Bone marrow (tissue), 2 donors: ENCODE data around the gene SRPX.

Source experiments
- DNase-seq, 2 donors: peaks; one replicate each; lab custom pipeline; 2025; lab: John Stamatoyannopoulos, UW

SRPX gene

DNA sequence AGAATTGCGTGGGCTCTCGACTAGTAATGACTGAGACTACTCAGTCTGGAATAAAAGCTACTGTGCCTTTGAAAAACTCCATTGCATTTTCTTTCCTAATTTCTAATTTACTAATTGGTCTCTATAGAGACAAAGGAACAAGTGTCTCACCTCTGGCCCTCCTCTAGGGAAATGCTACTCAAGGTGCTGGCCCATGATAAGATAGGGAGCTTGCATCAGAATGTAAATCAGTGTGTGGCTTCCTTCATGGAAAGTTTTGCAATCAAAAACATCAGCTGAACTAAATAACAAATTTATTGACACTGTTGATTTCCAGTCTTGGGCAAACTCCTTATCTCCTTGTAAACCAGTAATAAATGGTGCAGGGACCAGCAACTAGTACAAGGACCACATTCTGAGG lies 81.8 kb downstream of the SRPX start:
- no peak for DNase-seq

DNA sequence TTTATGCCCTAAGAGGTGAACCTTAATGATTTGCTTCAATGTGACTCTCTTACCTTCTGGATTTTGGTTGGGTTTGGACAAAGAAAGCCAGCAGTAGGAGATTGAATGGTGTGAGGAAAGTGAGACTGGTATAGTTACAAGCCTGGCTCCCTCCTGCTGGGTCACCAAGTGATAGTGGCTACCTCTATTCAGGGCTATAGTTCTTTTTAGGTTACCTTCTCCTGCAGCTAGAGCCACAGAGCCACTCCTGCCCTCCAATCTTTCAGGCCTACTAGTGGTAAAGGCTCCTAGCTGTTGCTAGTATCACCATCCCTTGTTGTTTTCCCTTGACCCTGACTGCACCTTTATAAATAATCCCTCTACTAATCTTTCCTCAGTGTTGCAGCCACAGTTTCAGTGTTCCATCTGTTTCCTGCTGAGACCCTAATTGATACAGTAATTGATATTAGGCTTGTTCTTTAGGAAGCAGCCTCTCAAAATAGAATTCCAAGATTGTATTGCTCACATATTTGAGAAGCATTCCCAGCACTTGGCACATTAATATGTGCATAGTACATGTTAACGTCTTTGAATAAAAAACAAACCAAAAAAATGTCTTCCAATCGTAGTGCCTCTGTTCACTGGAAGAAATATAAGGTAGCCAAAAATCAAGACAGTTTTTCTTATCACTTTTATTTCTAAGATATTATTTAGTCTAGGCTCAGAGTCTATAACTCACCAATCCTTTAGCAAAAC lies 82.3 kb downstream of the SRPX start:
- DNase-seq = no peak

DNA sequence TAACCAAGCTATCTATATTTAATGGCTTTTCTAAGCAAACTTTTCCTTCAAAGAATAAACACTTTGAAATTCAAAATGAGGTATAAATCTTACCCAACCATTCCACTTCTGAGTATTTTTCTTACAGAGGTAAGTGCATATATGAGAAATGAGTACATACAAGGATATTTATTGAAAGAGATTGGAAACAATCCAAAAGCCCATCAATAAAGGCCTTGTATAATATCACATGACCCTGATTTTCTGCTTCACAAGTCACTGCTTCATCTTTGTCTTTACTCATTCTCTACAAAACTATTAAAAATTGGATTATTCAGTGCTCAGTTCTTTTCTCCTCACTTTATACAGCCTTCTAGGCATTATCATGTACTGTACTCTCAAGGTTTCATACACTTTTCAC lies 91.3 kb downstream of the SRPX start:
- no peak for DNase-seq

DNA sequence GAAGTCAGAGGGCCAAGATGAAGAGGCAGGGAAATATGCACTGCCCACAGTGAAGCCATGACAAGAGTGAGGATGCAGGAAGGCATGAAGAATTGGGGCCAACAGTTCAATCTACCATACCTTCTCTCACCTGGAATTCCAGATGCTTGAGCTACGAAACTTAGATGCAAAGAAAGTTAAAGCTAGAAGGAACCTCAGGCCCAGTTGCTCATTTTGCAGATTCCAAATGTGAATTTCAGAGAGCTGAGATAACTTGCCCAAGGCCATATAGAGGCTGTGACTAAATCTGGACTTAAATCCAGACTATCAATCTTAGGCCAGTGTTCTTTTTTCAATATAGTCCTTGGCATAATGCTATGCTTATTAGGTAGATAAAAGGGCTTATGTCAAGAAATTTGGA lies 92.7 kb downstream of the SRPX start:
- no peak for DNase-seq

DNA sequence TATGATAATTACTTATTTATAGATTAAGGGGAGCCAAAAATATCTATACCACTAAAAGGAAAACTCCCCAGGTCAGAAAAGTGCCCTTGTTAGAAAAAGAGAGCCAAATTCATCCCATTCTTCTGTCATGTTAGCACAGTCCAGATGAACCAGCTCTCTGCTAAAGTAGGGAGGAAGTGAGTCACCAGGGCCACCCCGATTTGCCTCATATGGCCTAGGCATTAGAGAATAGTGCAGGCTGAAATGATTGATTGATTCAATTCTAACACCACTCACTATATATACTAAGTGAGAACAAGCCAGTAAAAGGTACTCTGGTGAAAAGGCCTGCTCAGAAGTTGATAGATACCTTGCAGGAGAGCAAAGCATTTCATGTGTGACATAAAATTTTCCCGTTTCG lies 94.5 kb downstream of the SRPX start:
- DNase-seq = no peak

DNA sequence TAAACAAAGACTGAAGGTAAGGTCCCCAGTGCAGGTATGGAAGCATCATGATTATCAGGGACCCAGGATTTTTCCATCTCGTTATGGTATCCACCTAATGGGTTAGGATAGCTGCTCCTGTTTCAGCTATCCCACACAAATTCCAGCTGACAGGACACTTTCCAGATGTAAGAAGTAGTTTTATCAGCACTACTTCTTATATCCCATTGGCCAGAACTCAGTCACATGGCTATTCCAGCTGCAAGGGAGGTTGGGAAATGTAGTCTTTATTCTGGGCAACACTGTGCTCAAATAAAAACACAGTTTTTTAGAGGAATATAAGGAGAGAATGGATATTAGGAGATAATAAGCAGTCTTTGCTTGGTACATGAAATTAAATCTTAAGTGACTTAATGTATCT lies 96.7 kb downstream of the SRPX start:
- no peak for DNase-seq

DNA sequence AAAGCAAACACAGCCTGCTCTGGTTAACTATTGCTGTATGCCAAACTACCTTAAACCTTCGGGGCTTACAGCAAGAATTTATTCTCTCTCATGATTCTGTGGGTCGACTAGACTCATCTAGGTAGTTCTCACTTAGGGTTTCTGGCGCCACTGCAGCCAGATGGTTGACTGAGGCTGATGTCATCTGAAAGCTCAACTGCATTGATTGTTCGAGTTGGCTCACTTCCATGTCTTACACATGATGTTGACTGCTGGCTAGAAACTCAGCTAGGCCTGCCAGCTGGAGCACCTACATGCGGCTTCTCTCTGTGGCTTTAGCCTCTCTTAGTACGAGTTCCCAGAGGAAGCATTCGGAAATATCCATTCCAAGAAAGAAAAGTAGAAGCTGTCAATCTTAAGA lies 103.2 kb downstream of the SRPX start:
- no peak for DNase-seq

DNA sequence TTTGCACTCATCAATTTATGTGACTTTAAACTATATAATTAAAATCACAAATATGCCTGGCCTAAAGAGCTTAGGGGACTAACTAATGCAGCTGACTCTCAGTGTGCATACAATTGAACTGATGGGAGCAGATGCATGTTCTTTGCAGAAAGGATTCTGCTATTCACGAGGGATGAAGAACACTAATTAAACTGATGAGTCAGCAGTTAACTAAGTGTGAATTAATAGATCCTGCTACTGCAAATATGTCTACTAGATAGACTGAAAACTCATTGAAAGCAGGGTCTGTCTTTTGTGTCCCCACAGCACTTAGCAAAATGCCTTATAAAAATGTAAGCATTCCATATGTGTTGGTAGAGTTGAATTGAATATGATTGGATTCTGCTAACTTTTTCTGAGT lies 104.0 kb downstream of the SRPX start:
- DNase-seq = no peak

DNA sequence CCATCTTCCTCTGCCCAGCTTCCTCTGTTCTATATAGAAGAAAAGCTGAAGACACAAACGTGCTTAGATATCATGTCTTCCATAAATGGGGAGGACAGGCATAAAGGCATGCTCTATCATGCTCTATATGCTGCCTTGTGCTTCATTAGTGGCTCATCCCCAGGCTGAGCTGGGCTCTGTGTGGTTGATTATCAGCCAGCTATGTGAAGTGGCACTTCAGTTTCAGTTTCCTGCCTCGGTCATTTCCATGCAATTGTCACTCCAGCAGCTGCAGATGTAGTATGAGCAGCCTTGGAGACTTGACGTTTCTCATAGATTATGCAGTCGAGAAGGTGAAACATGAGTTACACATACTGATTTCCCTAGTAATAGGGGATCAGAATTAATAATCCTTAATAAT lies 108.1 kb downstream of the SRPX start:
- DNase-seq = no peak

DNA sequence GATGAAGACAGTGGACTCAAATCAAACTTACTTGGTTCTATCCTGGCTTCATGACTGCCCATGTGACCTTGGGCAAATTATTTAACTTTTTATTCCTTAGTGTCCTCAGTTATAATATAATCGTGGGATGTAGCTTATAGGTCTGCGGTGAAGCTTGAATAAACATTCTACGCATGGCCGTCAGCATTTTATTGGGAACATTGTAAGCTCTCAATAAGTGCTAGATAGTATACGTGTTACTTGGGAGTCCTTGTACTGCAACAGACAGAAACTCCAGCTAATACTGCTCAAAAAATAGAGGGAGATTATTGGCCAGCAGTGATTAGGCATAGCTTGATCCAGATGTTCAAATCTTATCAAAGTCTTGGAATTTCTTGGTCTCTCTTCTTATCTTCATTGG lies 109.5 kb downstream of the SRPX start:
- DNase-seq = no peak

DNA sequence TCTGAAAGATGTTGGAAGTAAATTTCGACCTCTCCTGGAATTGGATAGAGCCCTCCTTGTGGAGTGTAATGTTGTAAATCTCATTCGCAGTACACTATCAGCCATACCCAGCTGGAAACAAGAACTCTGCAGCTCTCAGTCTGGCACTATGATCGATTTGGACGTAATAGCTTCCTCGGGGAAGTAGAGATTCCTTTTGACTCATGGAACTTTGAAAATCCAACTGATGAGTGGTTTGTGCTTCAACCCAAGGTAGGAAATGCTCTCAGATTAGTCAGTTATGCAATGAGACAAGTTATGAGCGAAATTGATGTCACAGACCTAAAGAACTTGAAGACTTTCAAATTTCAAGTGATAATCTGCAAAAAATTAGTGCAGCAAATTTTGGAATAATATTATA lies 110.4 kb downstream of the SRPX start:
- DNase-seq = no peak

DNA sequence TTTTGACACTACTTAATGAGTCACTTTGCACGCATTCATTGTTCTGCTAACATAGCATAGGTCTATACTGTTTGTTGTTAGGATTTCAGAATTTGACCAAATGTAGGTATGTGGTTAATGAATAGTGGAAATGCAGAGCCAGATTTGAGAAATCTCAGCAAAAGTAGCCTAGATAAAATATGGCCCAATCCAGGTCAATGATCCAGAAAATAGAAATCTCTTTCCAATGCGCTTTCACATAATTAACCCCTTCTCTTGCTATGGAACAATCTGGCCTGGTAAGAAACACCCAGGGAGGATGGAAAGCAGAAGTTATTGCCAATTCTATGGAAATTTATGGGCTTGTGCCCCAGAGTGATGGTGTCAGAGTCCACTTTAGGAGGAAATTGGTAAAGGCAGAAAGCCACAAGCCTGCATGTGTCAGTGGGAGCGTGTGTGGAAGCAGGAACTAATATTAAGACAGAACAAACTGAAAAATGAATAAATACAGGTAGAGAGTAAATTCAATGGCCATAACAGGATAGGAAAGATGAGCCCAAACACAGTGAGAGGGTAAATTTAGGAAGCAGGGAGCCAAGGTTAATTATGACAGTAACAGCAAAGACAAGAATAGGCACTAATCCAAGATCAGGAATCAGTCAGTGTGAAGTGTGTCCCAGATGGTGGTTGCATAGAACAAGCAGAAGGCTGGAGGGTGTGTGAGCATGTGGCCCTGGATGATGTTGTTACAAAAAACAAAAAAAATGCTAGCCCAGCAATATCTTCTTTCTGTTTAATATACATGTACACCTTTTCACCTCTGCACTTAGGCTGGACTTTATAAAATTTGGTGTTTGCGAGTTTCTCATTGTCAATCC lies 111.4 kb downstream of the SRPX start:
- DNase-seq = no peak

DNA sequence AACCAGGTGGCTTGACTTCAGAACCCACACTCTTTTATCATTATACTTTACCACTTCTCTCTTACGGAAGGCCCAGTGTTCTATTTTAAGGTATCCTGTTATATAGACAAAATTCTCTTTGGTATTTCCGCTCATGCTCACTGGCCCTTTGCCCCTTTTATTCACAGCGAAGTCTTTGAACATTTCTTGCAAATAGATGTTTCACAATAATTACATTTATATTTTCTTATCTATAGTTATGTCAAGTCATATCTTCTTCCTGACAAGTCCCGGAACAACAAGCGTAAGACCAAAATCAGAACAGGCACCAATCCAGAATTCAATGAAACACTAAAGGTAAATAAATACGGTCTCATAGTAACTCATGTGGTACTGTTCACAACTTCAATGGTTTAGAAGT lies 112.3 kb downstream of the SRPX start:
- DNase-seq = no peak

DNA sequence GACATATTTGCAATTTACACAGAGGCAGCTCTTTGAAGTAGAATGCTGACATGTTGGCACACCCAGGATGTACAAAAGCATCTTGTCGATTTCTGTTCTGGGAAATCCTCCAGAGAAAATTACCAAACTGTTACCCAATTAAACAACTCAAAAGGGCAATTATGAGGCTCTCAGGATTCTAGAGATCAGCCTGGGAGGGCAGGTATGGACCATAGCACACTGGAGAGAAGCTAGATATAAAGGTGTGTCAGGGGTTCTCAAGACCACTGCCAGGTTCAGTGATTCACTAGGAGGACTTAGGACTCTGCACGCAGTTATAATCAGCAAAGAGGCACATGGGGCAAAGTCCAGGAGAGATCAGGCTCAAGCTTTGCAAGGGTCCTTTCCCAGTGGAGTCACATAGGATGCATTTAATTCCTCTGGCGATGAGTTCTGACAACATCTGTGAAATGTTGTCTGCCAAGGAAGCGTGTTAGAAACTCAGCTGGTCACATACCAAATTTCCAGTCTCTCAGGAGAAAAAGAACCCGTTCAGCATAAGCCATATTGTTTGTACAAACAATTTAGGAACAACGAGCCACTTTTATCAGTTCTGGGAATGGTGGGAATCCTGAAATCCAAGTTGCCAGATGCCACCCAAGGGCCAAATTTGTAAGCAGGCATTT lies 113.5 kb downstream of the SRPX start:
- DNase-seq = no peak

DNA sequence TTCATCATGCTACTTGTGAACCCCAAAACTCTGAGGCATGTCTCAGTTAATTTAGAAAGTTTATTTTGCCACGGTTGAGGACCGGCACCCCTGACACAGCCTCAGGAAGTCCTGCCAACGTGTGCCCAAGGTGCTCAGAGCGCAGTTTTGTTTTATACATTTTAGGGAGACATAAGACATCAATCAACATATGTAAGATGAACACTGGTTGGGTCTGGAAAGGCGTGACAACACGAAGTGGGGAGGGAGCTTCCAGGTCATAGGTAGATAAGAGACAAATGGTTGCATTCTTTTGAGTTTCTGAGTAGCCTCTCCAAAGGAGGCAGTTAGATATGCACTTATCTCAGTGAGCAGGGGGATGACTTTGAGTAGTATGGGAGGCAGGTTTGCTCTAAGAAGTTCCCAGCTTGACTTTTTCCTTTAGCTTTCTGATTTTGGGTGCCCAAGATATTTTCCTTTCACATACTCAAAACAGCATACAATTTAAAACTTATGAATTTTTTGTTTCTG lies 115.4 kb downstream of the SRPX start:
- DNase-seq = no peak

DNA sequence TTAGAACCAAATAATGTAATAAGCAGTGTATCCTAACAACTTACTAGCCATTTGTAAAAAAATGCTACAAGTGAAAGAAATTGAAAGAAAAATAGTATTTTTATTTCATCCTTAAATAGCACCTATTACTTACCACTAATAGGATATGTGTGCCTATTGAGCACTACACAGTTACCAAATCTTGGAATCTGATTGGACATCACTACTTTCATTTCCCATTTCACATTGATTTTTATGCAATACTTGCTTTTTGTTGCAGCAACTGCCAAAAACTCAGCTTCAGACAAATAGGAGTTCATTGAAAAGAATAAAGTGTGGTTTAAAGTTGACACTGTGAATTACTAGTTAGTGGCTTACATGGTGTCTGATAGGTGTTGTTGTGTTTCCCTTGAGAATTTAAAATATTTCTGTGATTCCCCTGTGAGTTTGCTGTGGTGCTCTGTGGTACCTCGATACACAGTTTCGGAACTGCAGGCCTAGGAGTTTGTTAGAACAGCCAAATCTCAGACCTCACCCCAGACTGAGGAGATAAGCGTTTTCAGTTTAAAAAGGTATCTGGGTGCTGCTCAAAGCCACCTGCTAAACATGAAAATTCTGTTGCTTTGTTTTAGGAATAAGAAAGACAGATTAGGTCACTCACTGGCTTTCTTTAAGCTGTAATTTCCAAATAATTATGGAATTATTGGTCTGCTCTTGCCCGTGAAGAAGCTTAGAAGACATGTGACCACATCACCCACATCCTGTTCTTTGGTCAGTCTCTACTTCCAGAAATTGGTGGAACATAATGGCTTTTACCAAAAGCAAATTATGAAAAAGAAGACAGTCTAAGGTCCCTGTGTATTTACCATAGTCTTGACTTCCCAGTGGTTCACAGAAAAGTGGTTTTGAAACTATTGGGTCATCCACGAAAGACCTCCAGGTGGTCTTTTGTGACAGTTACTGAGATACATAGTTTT lies 116.5 kb downstream of the SRPX start:
- no peak for DNase-seq

DNA sequence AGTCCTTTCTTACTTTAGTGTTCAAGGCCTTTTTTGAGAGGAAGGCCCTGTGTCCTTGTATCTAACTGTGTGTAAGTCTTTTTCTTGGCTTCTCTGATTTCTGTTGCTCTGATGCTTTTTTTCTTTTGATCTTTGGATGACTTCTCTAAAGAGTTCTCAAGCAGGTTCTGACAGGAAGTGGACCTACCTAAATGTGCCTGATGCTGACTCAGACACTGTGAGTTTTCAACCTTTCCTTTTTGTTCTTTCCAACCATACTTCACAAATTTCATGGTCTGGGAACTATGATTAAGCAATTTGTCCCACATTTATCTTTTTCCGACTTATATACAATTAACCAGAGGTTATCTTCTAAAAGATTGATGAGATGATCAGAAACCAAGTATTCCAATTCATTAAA lies 117.8 kb downstream of the SRPX start:
- no peak for DNase-seq

DNA sequence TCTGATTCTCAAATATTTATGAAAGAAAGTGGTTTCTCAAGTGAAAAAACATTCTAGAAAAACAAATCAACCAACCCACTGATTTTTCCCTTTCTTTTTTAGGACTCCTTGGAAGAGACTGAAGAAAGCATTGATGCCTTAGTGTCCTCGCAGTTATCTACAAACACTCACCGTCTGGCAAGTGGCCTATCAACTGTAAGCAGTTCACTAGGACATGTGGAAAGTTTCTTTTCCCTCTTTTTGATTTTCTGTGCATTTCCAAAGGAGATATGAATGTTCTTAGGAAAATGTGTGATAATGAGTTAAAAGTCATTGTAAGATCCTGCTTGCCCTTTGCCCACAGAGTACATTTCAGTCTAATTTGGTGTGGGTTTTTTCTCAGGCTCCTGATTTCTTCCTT lies 118.4 kb downstream of the SRPX start:
- DNase-seq = no peak

DNA sequence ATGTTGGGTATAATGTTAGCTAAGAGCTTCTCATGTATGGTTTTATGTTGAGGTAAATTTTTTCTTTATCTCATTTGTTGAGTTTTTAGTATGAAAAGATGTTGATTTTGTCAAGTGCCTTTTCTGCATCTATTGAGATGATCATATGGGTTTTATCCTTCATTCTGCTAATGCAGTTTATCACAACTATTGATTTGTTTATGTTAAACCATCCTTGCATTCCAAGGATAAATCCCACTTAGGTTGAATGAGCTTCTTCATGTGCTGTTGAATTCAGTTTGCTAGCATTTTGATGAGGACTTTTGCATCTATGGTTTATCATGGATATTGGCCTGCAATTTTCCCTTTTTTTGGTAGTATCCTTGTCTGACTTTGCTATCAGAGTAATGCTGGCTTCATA lies 121.0 kb downstream of the SRPX start:
- DNase-seq = no peak
